K562 (cell line): Measurements from ENCODE around the gene PPP1R13L. TPM values are rescaled to one million over a fixed set of nuclear protein-coding genes. Genes with fewer than 3 reads are reported as not detected.
A peak's percentile ranks its signal among the peaks of the same experiment; 100 is the strongest.

Source experiments
- CHAMP1 ChIP-seq: fragments of 450-650 bp; IDR thresholded peaks from 2 replicates; pipeline ENCODE4 v1.6.1; 2016; ENCODE audit warnings: mild to moderate bottlenecking
- DIDO1 ChIP-seq: fragments of 450-650 bp; IDR thresholded peaks from 2 replicates; pipeline ENCODE4 v1.6.1; 2016; ENCODE audit warnings: low read depth, missing biosample characterization, missing genetic modification characterization
- FOXA3 ChIP-seq, 2 experiments: fragments of 450-650 bp in 1 of 2; sonication (generic) in 1 of 2; formaldehyde crosslinking; IDR thresholded peaks in 1 of 2; conservative IDR thresholded peaks in 1 of 2; 2 replicates each; pipeline versions ENCODE4 v1.4.0 to v1.8.0; 2020 to 2022; ENCODE audit warnings: mild to moderate bottlenecking in 2 of 2, missing genetic modification reagents in 1 of 2
- HMG20A ChIP-seq: fragments of 450-650 bp; formaldehyde crosslinking; conservative IDR thresholded peaks from 2 replicates; pipeline ENCODE4 v1.4.0; 2020; ENCODE audit warnings: mild to moderate bottlenecking, mixed read lengths
- KAT8 ChIP-seq: fragments of 450-650 bp; IDR thresholded peaks from 2 replicates; pipeline ENCODE4 v1.6.1; 2016; ENCODE audit warnings: low read depth, mild to moderate bottlenecking
- NONO ChIP-seq, 2 experiments: fragments of 200-400 bp in 1 of 2; fragments of 450-650 bp in 1 of 2; formaldehyde crosslinking in 1 of 2; IDR thresholded peaks; 2 replicates each; pipeline ENCODE4 v1.6.1; 2017; ENCODE audit warnings: low read depth in 2 of 2, mild to moderate bottlenecking in 2 of 2, moderate library complexity in 2 of 2, low read length in 1 of 2
- PREB ChIP-seq: sonication (generic); formaldehyde crosslinking; IDR thresholded peaks from 2 replicates; pipeline ENCODE4 v1.8.1; 2023; ENCODE audit warnings: mild to moderate bottlenecking, missing genetic modification reagents
- PRPF4 ChIP-seq: fragments of 200-400 bp; formaldehyde crosslinking; IDR thresholded peaks from one replicate; pipeline ENCODE4 v1.6.1; 2017; ENCODE audit warnings: low read length, low read depth, mild to moderate bottlenecking; ENCODE audit not compliant: insufficient read depth, poor library complexity, severe bottlenecking
- RAD21 ChIP-seq, 2 experiments: fragments of 250-450 bp in 1 of 2; fragments of 450-650 bp in 1 of 2; sonication (Bioruptor Pico) in 1 of 2; formaldehyde crosslinking in 1 of 2; IDR thresholded peaks in 1 of 2; conservative IDR thresholded peaks in 1 of 2; 2 replicates each; pipeline versions ENCODE4 v1.4.0 to v1.8.0; 2020 to 2022; ENCODE audit warnings: mild to moderate bottlenecking in 2 of 2, moderate library complexity in 1 of 2
- RBM15 ChIP-seq: fragments of 200-400 bp; formaldehyde crosslinking; IDR thresholded peaks from 2 replicates; pipeline ENCODE4 v1.6.1; 2018; ENCODE audit warnings: mild to moderate bottlenecking, low read length, moderate library complexity; ENCODE audit not compliant: insufficient read depth
- SETDB1 ChIP-seq: IDR thresholded peaks from one replicate; pipeline ENCODE4 v1.6.1; 2012; ENCODE audit warnings: low read length, control low read depth, inconsistent platforms
- SREBF2 ChIP-seq: sonication (generic); formaldehyde crosslinking; IDR thresholded peaks from 2 replicates; pipeline ENCODE4 v1.4.0; 2020; ENCODE audit warnings: mild to moderate bottlenecking, missing genetic modification reagents
- TCF3 ChIP-seq: sonication (generic); formaldehyde crosslinking; IDR thresholded peaks from 2 replicates; pipeline ENCODE4 v1.4.0; 2020; ENCODE audit warnings: mild to moderate bottlenecking, missing genetic modification reagents
- TCFL5 ChIP-seq: fragments of 250-450 bp; sonication (Bioruptor Pico); conservative IDR thresholded peaks from 2 replicates; pipeline ENCODE4 v1.6.1; 2021; ENCODE audit warnings: mild to moderate bottlenecking, moderate library complexity, matching md5 sums
- TEAD2 ChIP-seq: fragments of 450-650 bp; IDR thresholded peaks from 2 replicates; pipeline ENCODE4 v1.6.1; 2016; ENCODE audit warnings: missing genetic modification characterization, control low read depth, missing compliant biosample characterization
- THRAP3 ChIP-seq: fragments of 450-650 bp; IDR thresholded peaks from 2 replicates; pipeline ENCODE4 v1.6.1; 2016; ENCODE audit warnings: mild to moderate bottlenecking, inconsistent platforms, borderline replicate concordance
- ZNF134 ChIP-seq: fragments of 250-450 bp; sonication (Bioruptor Pico); conservative IDR thresholded peaks from 2 replicates; pipeline ENCODE4 v1.4.0; 2020
- ZNF311 ChIP-seq: fragments of 250-450 bp; sonication (Bioruptor Pico); IDR thresholded peaks from 2 replicates; pipeline ENCODE4 v1.4.0; 2020; ENCODE audit warnings: mild to moderate bottlenecking, moderate library complexity
- polyA plus RNA-seq, 8 experiments: library from polyadenylated mRNA; depleted of rRNA in 4 of 8; stranded (reverse) in 5 of 8; unstranded in 3 of 8; fragments of >200 nt; fragmentation: Nextera tagmentation in 2 of 8; fragmentation: Illumina TruSeq in 1 of 8; extraction: Ambion mirVana in 2 of 8; extraction: Trizol in 1 of 8; gene quantifications; 2 replicates each; pipeline versions ENCODE4 v1.2.1 to v1.2.3, GENCODE V29; 2011 to 2014; ENCODE audit warnings: inconsistent platforms in 1 of 8, missing spikeins in 1 of 8
- total RNA-seq, 7 experiments: library from RNA; depleted of rRNA in 6 of 7; stranded (reverse); fragments of >200 nt in 6 of 7; fragmentation: Illumina TruSeq in 2 of 7; extraction: Trizol in 2 of 7; gene quantifications; 2 replicates each; pipeline versions ENCODE4 v1.2.1 to v1.2.3, GENCODE V29; 2011 to 2021; ENCODE audit warnings: low replicate concordance in 1 of 7
- TF ChIP-seq, protein P1 (sequence below): IDR thresholded peaks from 2 replicates; pipeline ENCODE4 v1.6.1; 2016; ENCODE audit warnings: missing genetic modification characterization, missing compliant biosample characterization
- TF ChIP-seq, protein P2 (sequence below): fragments of 450-650 bp; IDR thresholded peaks from 2 replicates; pipeline ENCODE4 v1.6.1; 2016
- TF ChIP-seq, protein P3 (sequence below): sonication (generic); formaldehyde crosslinking; IDR thresholded peaks from 2 replicates; pipeline ENCODE4 v1.9.0; 2022; ENCODE audit warnings: mild to moderate bottlenecking, missing genetic modification reagents

The PPP1R13L gene
- total and polyA plus RNA-seq, 9 of the 15 experiments (the other 6 are each of a cell fraction or from before 2014, with no cell fraction given) = 0.32 to 6.7 (median 2.0) TPM

GRCh38 chr19:45439569-45440258, 34.8 kb upstream of the PPP1R13L start (continued):
- TF ChIP-seq, protein P1, sequence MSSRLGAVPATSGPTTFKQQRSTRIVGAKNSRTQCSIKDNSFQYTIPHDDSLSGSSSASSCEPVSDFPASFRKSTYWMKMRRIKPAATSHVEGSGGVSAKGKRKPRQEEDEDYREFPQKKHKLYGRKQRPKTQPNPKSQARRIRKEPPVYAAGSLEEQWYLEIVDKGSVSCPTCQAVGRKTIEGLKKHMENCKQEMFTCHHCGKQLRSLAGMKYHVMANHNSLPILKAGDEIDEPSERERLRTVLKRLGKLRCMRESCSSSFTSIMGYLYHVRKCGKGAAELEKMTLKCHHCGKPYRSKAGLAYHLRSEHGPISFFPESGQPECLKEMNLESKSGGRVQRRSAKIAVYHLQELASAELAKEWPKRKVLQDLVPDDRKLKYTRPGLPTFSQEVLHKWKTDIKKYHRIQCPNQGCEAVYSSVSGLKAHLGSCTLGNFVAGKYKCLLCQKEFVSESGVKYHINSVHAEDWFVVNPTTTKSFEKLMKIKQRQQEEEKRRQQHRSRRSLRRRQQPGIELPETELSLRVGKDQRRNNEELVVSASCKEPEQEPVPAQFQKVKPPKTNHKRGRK (tag) = no peak
- TF ChIP-seq RBM15 = no peak
- TF ChIP-seq ZNF134 (CRISPR knock-in tag) = no peak
- no peak for TF ChIP-seq CHAMP1
- TF ChIP-seq SETDB1 = no peak
- no peak for TF ChIP-seq PRPF4
- TF ChIP-seq TEAD2 (tag) = no peak
- no peak for TF ChIP-seq SREBF2
- TF ChIP-seq, protein P2, sequence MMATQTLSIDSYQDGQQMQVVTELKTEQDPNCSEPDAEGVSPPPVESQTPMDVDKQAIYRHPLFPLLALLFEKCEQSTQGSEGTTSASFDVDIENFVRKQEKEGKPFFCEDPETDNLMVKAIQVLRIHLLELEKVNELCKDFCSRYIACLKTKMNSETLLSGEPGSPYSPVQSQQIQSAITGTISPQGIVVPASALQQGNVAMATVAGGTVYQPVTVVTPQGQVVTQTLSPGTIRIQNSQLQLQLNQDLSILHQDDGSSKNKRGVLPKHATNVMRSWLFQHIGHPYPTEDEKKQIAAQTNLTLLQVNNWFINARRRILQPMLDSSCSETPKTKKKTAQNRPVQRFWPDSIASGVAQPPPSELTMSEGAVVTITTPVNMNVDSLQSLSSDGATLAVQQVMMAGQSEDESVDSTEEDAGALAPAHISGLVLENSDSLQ = no peak
- TF ChIP-seq RAD21 (CRISPR knock-in tag; conservative IDR thresholded peaks at IDR 0.05 in 1 of 2, IDR thresholded peaks at IDR 0.05 in 1 of 2) = peak; percentile 96 to 99
- TF ChIP-seq KAT8 = no peak
- no peak for TF ChIP-seq FOXA3 (CRISPR knock-in tag; conservative IDR thresholded peaks at IDR 0.05 in 1 of 2, IDR thresholded peaks at IDR 0.05 in 1 of 2)
- no peak for TF ChIP-seq HMG20A
- TF ChIP-seq DIDO1 (tag) = no peak
- TF ChIP-seq TCFL5 (CRISPR knock-in tag) = no peak
- no peak for TF ChIP-seq THRAP3
- no peak for TF ChIP-seq ZNF311 (CRISPR knock-in tag)
- peak; percentile 56 for TF ChIP-seq TCF3 (CRISPR knock-in tag)
- TF ChIP-seq, protein P3, sequence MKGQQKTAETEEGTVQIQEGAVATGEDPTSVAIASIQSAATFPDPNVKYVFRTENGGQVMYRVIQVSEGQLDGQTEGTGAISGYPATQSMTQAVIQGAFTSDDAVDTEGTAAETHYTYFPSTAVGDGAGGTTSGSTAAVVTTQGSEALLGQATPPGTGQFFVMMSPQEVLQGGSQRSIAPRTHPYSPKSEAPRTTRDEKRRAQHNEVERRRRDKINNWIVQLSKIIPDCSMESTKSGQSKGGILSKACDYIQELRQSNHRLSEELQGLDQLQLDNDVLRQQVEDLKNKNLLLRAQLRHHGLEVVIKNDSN (CRISPR knock-in tag) = no peak
- peak; percentile 86 to 90 for TF ChIP-seq NONO (IDR thresholded peaks at IDR 0.05; ENCODE audit: low read depth in 2 of 2, low read length in 1 of 2)
- 0 out of 2 replicates have a peak, but pooled peaks have one; percentile 58 for TF ChIP-seq PREB (CRISPR knock-in tag)
